Endothelial cell of umbilical vein (primary cell): ENCODE measurements around the gene KIF6. TPM values are rescaled to one million over a fixed set of nuclear protein-coding genes. Genes with fewer than 3 reads are reported as not detected.

Experiments
- BruUV-seq: library from RNA; stranded (reverse); fragments of 400-500 nt; replicated peaks from 2 replicates; lab custom pipeline; 2021; lab: Mats Ljungman, UMichigan
- CTCF ChIA-PET: fragments of 300-600, 350-600 bp; sonication (Branson Sonifier 250); formaldehyde crosslinking; loops from one replicate; lab custom pipeline; 2021; ENCODE audit warnings: antibody characterized with exemption, inconsistent platforms; lab: Charles Lee
- POLR2A ChIA-PET: fragments of 300-600, 350-600 bp; sonication (Branson Sonifier 250); formaldehyde crosslinking; loops from one replicate; lab custom pipeline; 2021; ENCODE audit warnings: antibody characterized with exemption, inconsistent platforms; lab: Charles Lee
- DNase-seq: peaks from one replicate; pipeline ENCODE4 v3.0.0-alpha.2; 2011; ENCODE audit warnings: low read depth, low spot score
- FAIRE-seq: peaks from 2 replicates; lab custom pipeline; 2011; peaks lifted over from hg19 to GRCh38; lab: Jason Lieb, UNC
- H2AFZ ChIP-seq: 2 replicates; pipeline ENCODE4 v1.6.0; 2012; ENCODE audit warnings: low read depth, low read length, control low read depth, inconsistent platforms
- H3K27ac ChIP-seq: 2 replicates; pipeline ENCODE4 v1.5.1; 2011; ENCODE audit warnings: low read depth, mild to moderate bottlenecking, control low read depth, low read length, moderate library complexity; ENCODE audit not compliant: insufficient read depth
- H3K27me3 ChIP-seq, 2 experiments: 2 replicates each; pipeline versions ENCODE4 v1.6.0 to v1.6.1; 2011; ENCODE audit warnings: low read length in 2 of 2, mixed read lengths in 1 of 2; ENCODE audit not compliant: control insufficient read depth in 2 of 2, insufficient read depth in 2 of 2
- H3K36me3 ChIP-seq, 2 experiments: 2 replicates in 1 of 2; 3 replicates in 1 of 2; pipeline ENCODE4 v1.5.1; 2011; ENCODE audit warnings: low read length in 2 of 2, mild to moderate bottlenecking in 1 of 2, moderate library complexity in 1 of 2; ENCODE audit not compliant: control insufficient read depth in 2 of 2, insufficient read depth in 2 of 2; ENCODE audit errors: extremely low read depth in 1 of 2
- H3K4me1 ChIP-seq: 3 replicates; pipeline ENCODE4 v1.5.1; 2011; ENCODE audit warnings: mild to moderate bottlenecking, low read length; ENCODE audit not compliant: control insufficient read depth, insufficient read depth; ENCODE audit errors: extremely low read depth
- H3K4me2 ChIP-seq: 2 replicates; pipeline ENCODE4 v1.6.1; 2011; ENCODE audit warnings: low read length, control low read depth, mixed read lengths; ENCODE audit not compliant: insufficient read depth
- H3K4me3 ChIP-seq, 3 experiments: fragments of 200-600 bp in 1 of 3; sonication (generic), shearing (Covaris generic) in 1 of 3; replicated peaks in 1 of 3; 2 replicates each; pipeline ENCODE4 v1.5.1; 2011 to 2016; ENCODE audit warnings: control low read depth in 3 of 3, low read length in 3 of 3, mild to moderate bottlenecking in 2 of 3, inconsistent platforms in 1 of 3, low read depth in 1 of 3, moderate library complexity in 1 of 3; ENCODE audit not compliant: insufficient read depth in 1 of 3
- H3K79me2 ChIP-seq: 2 replicates; pipeline ENCODE4 v1.6.0; 2012; ENCODE audit warnings: low read length, inconsistent platforms; ENCODE audit not compliant: control insufficient read depth, insufficient read depth
- H3K9ac ChIP-seq: replicated peaks from 2 replicates; pipeline ENCODE3; 2011; ENCODE audit warnings: low read length, control low read depth; ENCODE audit not compliant: insufficient read depth; ENCODE audit errors: extremely low read depth
- H3K9me1 ChIP-seq: replicated peaks from 3 replicates; pipeline ENCODE4 v1.6.0; 2011; ENCODE audit warnings: mild to moderate bottlenecking, low read length; ENCODE audit not compliant: control insufficient read depth, insufficient read depth; ENCODE audit errors: extremely low read depth
- H3K9me3 ChIP-seq: replicated peaks from 2 replicates; pipeline ENCODE4 v1.5.1; 2012; ENCODE audit warnings: low read length, inconsistent platforms; ENCODE audit not compliant: control insufficient read depth, insufficient read depth
- H4K20me1 ChIP-seq: replicated peaks from 2 replicates; pipeline ENCODE3; 2011; ENCODE audit warnings: mild to moderate bottlenecking, low read length; ENCODE audit not compliant: control insufficient read depth, insufficient read depth; ENCODE audit errors: extremely low read depth
- CTCF ChIP-seq, 2 donors: IDR thresholded peaks; 1 replicate in 1 of 2; 2 replicates in 1 of 2; pipeline ENCODE4 v1.5.1; 2011; ENCODE audit warnings: low read length in 2 of 2, mild to moderate bottlenecking in 2 of 2, moderate library complexity in 2 of 2, control low read depth in 1 of 2, inconsistent platforms in 1 of 2, low read depth in 1 of 2; ENCODE audit not compliant: insufficient read depth in 1 of 2; ENCODE audit errors: extremely low read depth in 1 of 2
- EZH2 ChIP-seq: IDR thresholded peaks from 2 replicates; pipeline ENCODE4 v1.6.1; 2012; ENCODE audit warnings: borderline replicate concordance, low read depth, mild to moderate bottlenecking, moderate library complexity, low read length, inconsistent platforms; ENCODE audit not compliant: severe bottlenecking
- FOS ChIP-seq: IDR thresholded peaks from 2 replicates; pipeline ENCODE4 v1.6.1; 2011; ENCODE audit warnings: mild to moderate bottlenecking, low read length, moderate library complexity, borderline replicate concordance; ENCODE audit not compliant: insufficient read depth
- GATA2 ChIP-seq: IDR thresholded peaks from 2 replicates; pipeline ENCODE4 v1.7.0; 2011; ENCODE audit warnings: low read depth, mild to moderate bottlenecking, moderate library complexity, mixed read lengths, low read length; ENCODE audit not compliant: insufficient read length, insufficient read depth
- JUN ChIP-seq: IDR thresholded peaks from 2 replicates; pipeline ENCODE4 v1.6.1; 2011; ENCODE audit warnings: borderline replicate concordance, low read depth; ENCODE audit not compliant: insufficient read length, insufficient read depth
- MAX ChIP-seq: IDR thresholded peaks from 2 replicates; pipeline ENCODE4 v1.6.1; 2011; ENCODE audit not compliant: insufficient read depth, insufficient read length
- MYC ChIP-seq: IDR thresholded peaks from one replicate; pipeline ENCODE4 v1.6.1; 2011; ENCODE audit warnings: mild to moderate bottlenecking, low read depth, low read length
- POLR2A ChIP-seq: IDR thresholded peaks from 2 replicates; pipeline ENCODE4 v1.6.1; 2012; ENCODE audit warnings: low read depth, mild to moderate bottlenecking, control low read depth, low read length
- POLR2AphosphoS5 ChIP-seq: IDR thresholded peaks from 2 replicates; pipeline ENCODE4 v1.6.1; 2012; ENCODE audit warnings: low read depth, mild to moderate bottlenecking, control low read depth, low read length, moderate library complexity; ENCODE audit not compliant: insufficient read depth
- dilution Hi-C: fragments of 300-500 bp; cut with MboI; formaldehyde crosslinking; loops from one replicate; pipeline ENCODE4 v1.15.0; 2019; ENCODE audit warnings: low sequenced_read_pairs; ENCODE audit not compliant: extremely low pct_ligation_motif_present
- intact Hi-C: fragments of 100-400 bp; cut with micrococcal nuclease; formaldehyde crosslinking; loops from one replicate; pipeline ENCODE4 v1.10.0; 2022
- polyA plus RNA-seq, 4 experiments: library from polyadenylated mRNA; depleted of rRNA in 3 of 4; stranded (reverse) in 3 of 4; unstranded in 1 of 4; fragments of >200 nt; gene quantifications; 2 replicates each; pipeline versions ENCODE4 v1.2.1 to v1.2.3, GENCODE V29; 2011 to 2012; ENCODE audit warnings: missing spikeins in 1 of 4
- total RNA-seq: library from RNA; stranded (reverse); gene quantifications from 2 replicates; pipeline ENCODE4 v1.2.3, GENCODE V29; 2021

The KIF6 gene
- total and polyA plus RNA-seq, 2 donors (not counting 3 experiments of a cell fraction or from before 2014, with no cell fraction given), result not detected

- peaks cover 19 to 24% of the 10 kb centered on the region in 2 experiments for H3K27me3 ChIP-seq
- BruUV-seq, result no TSS peak
- POLR2A ChIA-PET, result no interaction called here
- CTCF ChIA-PET, result interaction anchor here (0.7 to 14.2 kb wide), 6 partner anchors 11 to 1677 kb away, joined by 3 to 223 read pairs (median 5); no protein-coding TSS in a partner anchor
- DNase-seq, result no peak
- H3K79me2 ChIP-seq, result no peaks in the 10 kb centered on the region
- H3K27ac ChIP-seq, result no peak overlapping the region
- intact Hi-C loops (loop anchor here (1.0 kb wide), 3 partner anchors 144 to 438 kb away; no protein-coding TSS in a partner anchor), dilution Hi-C loops (no loop called here)
- TF ChIP-seq JUN (no peak), CTCF (IDR thresholded peaks at IDR 0.05; ENCODE audit: extremely low read depth in 1 of 2, insufficient read depth in 1 of 2, low read depth in 1 of 2, low read length in 2 of 2) (no peak), MAX (no peak), POLR2AphosphoS5 (no peak), GATA2 (no peak), EZH2 (no peak), MYC (no peak), FOS (no peak), POLR2A (no peak)
- no peak overlapping the region for H3K4me2 ChIP-seq
- no peaks in the 10 kb centered on the region for H4K20me1 ChIP-seq
- no peaks in the 10 kb centered on the region for H3K36me3 ChIP-seq
- H3K4me1 ChIP-seq, result no peaks in the 10 kb centered on the region
- H3K4me3 ChIP-seq, result no peak overlapping the region
- no peak overlapping the region for H2AFZ ChIP-seq
- H3K9me3 ChIP-seq, result no peaks in the 10 kb centered on the region
- no peak overlapping the region for H3K9ac ChIP-seq
- H3K9me1 ChIP-seq, result no peaks in the 10 kb centered on the region
- FAIRE-seq, result no peak
Observed at GRCh38 chr6:39310542-39310941, 414.7 kb downstream of the KIF6 start.
